ENCODE measurements around the gene DSCAM.
"Not testable (repeated sequence)": the region's sequence is repeated elsewhere in the genome, so short reads cannot be mapped to it uniquely, and the experiment has no call there.

Gene DSCAM

DNA sequence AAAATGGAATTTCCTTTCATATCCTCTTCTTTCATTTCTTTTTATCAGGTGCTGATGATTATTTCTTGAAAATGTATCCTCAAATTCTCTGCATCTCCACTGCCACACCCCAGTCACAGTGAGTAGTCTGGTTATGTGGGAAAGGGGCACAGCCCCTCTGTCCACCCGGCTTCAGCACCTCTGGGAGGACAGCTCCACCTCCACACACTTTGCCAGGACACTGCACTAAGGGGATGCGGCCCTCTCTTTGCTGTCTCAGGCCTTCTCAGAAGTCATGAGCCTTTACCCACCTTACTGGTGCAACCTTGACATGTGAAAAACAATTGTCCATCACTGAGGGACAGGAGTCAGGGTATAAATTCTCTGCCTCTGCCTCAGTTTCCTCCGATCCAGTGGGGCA lies 546.7 kb downstream of the DSCAM start:
- no peak overlapping the region for H3K4me3 ChIP-seq
- H3K27ac ChIP-seq, result no peak overlapping the region

DNA sequence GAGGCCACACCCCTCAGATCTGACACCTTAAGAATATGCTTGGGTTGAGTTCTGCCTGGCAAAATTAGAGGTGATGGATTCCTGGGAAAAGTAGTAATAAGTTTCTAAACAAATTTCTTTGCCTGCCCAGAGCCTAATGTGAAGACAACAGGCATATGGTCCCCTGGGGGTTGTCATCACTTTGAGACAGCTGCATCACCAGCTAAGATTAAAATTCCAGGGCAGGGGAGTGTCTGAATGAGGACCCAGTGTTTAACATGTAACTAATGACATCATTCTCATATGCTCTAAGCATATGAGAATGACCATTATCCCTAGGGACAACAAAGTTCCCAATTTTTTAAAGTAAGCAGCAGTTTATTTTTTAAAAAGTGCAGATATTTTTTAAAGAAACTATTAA lies 547.5 kb downstream of the DSCAM start:
- H3K27ac ChIP-seq, result no peak overlapping the region

DNA sequence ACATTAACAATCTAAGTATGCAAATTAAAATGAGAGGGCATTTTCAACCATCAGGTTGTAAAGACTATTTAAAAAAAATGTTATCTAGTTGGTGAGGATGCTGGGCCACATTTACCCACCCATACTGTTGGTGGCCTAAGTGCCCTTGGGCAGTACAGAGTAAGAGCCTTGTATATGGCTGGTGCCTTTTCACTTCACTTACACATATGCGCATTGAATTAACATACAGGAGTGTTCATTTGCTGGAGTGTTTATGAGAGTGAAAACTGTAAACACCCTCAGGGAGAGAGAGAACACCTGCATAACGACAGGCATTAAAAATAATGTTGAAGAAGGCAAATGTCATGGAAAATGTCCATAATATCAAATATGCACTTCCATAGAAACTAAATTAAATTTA lies 552.6 kb downstream of the DSCAM start:
- H3K27ac ChIP-seq, result no peak overlapping the region

More for the DNA sequence above, 547.5 kb downstream of the DSCAM start:
- no peak overlapping the region for H3K4me3 ChIP-seq

DNA sequence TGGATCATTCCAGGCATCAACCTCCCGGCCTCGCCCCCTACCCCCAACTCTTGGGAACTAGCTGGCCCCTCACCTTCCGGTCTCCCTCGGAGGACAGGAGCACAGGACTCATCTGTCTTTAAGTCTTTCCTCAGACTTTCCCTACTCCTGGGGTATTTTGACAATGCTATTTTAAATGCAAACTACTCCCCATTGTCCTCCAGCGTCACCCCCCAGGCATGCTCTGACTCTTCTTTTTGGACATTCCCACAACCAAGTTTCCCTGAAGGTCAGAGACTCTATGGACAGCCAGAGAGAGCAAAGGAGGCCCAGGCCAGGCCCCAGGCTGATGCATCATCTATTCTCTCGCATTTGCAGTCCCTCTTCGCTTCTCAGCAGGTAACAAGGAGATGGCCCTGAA lies 555.4 kb downstream of the DSCAM start:
- Histone ChIP-seq H3K4me3 (no peak overlapping the region), H3K27ac (no peak overlapping the region)

More for the DNA sequence above, 552.6 kb downstream of the DSCAM start:
- H3K4me3 ChIP-seq, result no peak overlapping the region

DNA sequence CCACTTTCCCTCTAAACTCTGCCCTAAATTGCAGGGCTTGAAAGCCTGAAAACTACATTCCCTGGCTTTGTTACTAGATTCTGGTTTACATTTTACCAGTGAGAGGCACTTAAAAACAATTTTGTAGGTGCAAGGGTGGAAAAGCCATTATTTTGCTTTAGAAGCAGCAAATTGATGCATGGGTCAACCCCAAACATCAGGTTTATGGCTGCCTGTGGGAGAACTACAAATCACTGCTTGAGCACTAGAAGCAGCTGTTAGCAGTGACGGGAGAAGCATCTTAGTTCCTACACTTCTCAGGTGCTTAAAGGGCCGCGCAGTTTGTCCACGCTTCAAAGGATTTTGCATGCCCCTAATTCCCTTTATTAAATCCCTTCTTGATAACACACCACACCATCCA lies 562.5 kb downstream of the DSCAM start:
- H3K4me3 ChIP-seq, result no peak overlapping the region
- H3K27ac ChIP-seq, result no peak overlapping the region

DNA sequence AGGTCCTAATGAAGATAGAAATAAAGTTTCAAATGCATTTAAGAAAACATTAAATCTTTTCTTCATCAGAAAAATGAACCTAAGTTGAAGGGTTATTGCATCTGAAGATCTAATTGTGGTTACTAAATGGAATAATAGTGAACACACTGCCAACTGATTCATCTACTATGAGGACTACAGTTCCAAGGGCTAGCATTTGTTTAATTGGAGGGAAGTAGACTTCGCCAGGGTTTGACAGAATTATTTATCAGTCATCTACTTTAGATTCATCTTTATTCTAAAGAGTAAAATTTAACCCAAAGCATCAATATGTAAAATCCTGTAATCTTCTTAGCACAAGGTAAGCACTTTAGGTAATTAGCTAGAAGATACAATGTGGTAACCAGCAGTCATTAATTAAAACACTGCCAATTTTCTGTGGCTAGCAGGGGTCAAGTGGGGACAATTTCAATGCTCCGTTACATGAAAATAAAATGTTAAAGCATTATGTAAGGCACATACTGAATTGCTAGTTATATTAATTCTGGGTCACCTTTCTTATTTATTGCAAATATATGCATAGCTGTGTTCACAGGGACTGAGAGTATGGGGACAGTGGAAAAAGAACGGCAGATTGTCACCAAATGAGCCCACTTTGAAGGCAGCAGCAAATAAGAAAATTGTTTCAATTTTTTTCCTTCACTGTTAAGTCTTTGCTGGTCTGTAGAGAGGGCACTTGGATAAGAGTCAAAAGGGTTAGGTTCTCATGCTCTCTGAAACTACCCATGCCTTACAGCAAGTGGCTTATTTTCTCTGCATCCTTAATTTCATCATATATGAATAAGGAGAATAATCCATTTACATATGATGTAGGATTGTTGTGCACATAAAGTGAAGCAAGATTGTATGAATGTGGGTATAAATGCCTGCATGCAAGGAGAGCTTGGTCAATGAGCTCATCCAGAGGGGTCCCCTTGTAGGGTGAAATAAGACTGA lies 563.8 kb downstream of the DSCAM start:
- Histone ChIP-seq H3K4me3 (no peak overlapping the region), H3K27ac (no peak overlapping the region)

DNA sequence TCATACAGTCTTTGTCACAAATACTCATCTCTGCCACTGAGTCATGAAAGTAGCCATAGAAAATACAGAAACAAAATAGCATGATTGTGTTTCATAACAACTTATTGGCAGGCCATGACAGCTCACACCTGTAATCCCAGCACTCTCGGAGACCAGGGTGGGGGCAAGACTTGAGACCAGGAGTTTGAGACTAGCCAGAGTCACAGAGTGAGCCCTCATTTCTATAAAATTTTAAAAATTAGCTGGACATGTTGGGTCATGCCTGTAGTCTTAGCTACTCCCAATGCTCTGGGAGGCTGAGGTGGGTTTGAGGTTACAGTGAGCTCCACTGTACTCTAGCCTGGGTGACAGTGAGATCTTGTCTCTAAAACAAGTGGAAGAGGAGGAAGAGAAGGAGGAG lies 568.6 kb downstream of the DSCAM start:
- Histone ChIP-seq H3K27ac (no peak overlapping the region), H3K4me3 (no peak overlapping the region)

DNA sequence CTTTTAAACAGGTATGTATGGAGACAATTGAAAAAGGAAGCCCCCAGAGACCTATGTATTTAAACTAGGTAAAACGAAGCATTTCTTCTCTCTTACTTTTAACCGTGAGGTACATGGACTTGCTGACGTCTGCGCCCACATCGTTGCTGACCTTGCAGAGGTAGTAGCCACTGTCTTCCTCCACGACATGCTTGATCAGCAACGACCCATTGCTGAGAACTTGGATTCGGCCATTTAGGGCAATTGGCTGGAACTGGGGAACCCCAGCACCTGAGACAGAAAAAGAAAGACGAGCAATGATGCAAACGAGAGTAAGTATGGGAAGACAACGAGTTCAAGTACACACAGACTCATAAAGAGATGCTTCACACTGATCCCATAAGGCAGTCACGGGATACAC lies 571.0 kb downstream of the DSCAM start:
- H3K27ac ChIP-seq, result no peak overlapping the region

DNA sequence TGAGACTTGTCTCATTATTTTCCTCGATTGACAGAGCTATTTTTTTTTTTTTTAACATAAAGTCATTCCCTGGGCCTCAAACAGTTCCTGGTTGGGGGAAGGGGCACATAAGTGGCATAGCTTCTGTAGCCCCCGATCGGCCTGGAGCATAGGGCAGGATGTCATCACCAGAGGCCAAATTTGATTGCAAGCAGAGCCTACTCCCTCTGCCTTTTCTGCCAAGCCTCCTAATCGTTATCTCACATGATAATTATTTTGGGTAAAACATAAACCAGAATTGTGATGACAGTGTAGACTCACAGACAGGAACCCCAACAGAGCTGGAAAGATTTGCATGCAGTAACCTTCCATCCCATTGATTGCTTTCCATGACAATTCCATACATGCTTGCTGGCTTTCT lies 574.9 kb downstream of the DSCAM start:
- Histone ChIP-seq H3K27ac (no peak overlapping the region), H3K4me3 (no peak overlapping the region)

More for the DNA sequence above, 571.0 kb downstream of the DSCAM start:
- H3K4me3 ChIP-seq, result no peak overlapping the region

DNA sequence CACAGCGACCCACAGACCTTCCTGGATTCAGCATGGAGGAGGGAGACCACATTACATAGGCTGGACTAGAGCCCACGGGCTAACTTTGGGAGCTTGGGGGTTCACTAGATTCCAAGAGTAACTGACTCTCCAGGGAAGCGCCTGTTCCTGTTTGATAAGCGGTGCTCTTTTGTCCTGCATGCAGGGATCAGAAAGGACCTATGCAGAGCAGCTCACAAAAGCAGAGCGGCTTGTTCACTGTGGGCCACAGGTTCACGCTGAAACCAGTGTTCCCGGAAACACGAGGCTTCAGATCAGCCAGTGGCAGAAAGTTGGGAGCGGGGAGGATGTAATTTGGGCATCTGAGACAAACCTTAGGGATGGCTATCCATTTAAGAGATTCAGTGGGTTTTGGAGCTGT lies 575.8 kb downstream of the DSCAM start:
- Histone ChIP-seq H3K4me3 (no peak overlapping the region), H3K27ac (no peak overlapping the region)

DNA sequence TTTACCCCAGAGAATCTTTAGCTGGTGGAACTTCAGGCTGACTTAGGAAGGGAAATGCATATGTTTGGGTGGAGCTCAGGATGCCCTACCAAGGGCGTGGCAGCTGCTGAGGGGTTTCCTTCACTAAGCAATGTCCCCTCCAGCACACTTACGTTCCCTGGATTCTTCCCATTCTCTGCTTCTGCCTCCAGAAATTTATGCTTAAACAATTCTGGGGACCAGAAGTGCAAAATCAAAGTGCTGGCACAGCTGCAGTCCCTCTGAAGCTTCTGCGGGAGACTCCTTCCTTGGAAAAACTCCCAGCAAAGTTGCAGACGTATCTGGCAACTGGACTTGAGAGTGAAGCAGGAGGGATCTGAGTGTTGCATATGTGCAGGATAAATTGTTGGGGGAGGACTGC lies 576.9 kb downstream of the DSCAM start:
- no peak overlapping the region for H3K27ac ChIP-seq
- no peak overlapping the region for H3K4me3 ChIP-seq

DNA sequence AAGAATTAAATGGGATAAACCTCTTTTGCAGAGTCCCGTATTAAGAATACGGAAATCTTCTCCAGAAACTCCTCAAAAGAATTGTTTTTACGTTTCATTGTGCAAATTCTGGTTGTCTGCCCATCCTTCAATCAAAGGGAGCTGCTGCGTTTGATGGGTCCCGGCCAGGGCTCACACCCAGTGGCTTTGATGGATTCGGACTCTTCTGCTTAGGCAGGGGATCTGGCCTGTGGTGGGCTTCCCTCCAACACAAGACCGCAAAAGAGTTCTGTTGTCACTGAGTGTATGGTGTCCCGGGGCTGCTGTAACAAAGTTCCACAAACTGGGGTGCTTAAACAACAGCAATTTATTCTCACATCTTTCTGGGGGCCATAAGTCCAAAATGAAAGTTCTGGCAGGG lies 577.7 kb downstream of the DSCAM start:
- H3K4me3 ChIP-seq, result no peak overlapping the region
- no peak overlapping the region for H3K27ac ChIP-seq

DNA sequence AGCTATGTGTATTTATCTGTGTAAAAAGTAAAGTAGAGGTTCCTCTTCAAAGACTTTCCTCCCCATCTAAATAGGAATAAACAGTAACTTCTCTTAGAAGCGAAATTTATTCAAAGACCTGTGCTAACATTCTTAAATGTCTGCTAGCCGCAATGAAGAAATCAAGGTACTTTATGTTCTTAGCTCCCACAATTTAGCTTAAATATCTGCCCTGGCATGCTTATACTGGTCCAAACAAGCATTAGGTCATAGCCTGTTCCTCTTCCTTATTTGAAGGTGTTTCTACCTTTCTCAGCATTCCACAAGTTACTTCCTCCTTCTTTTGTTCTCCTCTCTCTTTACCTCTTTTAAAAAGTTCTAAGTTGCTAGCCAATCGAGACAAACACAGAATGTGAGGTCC lies 588.5 kb downstream of the DSCAM start:
- H3K27ac ChIP-seq, H3K4me3 ChIP-seq: not testable (repeated sequence)

DNA sequence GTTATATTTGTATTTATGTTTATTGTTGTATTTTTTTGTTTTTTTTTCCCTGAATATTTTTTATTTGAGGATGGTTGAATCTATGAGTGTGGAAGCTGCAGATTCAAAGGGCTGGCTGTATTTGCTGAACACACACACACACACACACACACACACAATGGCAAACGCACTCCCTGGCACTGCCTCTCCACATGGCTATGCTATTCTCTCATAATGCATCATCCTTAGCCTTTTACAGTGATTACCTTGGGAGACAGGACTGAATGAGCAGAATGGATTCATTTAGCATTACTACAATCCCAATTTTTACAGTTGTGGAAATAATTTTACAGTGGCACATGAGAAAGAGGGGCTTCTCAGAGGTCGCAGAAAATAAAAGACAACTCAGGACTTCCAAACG lies 589.6 kb downstream of the DSCAM start:
- Histone ChIP-seq H3K27ac (no peak overlapping the region), H3K4me3 (no peak overlapping the region)

DNA sequence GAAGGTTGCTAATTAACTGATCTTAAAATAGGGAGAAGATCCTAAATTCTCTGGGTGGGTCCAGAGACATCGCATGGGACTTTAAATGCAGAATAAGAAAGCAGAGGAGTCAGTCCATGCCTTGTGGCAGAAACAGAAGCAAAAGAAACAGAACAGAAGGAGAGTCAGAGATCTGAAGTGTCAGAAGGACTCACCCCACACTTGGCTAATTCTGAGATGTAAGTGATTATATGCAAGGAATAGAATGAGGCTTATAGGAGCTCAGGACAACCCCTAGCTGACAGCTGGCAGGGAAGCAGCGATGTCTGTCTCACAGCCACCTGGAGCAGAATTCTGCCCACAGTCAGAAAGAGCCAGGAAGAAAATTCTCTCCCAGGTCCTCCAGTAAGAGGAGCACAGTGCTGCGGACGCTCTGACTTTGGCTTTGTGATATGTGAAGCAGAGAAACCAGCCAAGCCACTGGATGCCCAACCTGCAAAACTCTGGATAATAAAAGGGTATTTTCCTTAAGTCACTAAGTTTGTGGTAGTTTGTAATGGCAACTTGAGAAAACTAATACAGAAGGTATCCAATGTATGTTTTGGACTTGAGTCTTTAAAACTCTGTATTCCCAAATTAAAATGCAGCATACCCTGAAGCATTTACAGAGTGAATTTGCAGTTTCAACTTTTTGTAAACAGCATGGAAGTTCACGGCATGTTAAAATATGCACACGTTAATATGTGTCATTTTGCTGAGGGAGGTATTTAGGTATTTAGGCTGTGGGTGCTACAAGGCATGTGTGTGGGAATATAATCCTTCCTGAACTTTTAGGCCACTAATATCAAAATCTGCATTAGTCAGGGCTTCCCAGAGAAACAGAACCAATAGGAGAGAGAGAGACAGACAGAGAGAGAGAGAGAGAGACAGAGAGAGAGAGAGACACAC lies 591.2 kb downstream of the DSCAM start:
- Histone ChIP-seq H3K4me3 (no peak overlapping the region), H3K27ac (no peak overlapping the region)

DNA sequence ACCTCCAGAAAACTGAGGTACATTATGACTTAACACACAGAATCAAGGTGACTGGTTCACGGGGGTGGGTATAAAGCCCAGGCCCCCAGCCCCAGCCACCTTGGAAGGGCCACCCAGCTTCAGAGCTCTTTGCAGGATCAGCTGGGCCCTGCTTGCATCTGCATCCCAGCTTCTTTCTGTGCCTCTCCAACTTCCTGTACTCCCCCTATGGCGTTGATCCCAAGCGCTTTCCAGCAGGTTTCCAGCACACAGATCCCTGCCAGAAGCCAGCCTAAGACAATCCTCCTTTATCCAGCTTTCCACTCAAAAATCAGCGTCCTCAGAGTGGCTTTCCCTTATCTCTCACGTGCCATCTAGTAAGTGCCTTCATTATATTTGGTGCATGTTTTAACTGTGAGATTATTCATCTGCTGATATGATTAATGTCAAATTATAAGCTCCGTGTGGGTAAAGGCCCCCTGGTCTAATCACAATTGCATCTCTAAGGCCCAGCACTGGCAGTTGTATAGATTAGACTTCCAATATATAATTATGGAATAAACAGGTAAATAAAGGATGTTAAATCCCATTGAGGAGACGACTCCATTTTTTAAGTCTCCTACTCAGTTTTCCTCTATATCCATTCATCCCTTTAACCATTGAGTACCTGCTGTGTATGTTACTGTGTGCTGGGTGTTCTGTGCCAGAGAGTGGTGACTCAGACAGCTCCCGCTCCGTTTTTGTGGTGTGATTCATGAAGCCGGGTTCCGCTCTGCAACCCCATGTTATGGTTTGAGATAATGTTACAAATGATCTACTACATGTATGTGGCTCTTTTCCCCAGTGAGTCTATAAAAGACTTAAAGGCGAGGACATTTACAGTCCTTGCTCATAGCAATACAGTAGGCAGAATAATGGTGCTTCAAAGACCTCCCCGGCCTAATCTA lies 592.2 kb downstream of the DSCAM start:
- H3K27ac ChIP-seq, result no peak overlapping the region
- H3K4me3 ChIP-seq, result no peak overlapping the region

DNA sequence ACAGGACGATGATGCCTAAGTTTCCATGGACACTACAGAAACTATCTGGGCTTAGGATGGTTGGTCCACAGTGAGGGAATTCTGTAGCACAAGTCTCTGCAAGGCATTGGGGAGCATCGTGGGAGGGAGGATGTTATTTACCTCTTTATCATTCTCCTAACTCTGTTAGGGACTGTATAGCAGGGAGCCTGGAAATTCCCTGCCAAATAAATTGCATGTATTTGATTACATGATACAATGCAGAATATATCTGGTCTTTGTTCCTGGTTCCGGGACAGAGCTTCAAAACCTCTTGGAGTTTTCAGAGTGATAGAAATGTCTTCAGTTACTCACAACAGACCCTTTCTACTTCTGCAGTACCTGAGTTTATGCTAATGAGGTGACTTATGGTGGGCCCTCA lies 593.8 kb downstream of the DSCAM start:
- no peak overlapping the region for H3K27ac ChIP-seq
- H3K4me3 ChIP-seq, result no peak overlapping the region

DNA sequence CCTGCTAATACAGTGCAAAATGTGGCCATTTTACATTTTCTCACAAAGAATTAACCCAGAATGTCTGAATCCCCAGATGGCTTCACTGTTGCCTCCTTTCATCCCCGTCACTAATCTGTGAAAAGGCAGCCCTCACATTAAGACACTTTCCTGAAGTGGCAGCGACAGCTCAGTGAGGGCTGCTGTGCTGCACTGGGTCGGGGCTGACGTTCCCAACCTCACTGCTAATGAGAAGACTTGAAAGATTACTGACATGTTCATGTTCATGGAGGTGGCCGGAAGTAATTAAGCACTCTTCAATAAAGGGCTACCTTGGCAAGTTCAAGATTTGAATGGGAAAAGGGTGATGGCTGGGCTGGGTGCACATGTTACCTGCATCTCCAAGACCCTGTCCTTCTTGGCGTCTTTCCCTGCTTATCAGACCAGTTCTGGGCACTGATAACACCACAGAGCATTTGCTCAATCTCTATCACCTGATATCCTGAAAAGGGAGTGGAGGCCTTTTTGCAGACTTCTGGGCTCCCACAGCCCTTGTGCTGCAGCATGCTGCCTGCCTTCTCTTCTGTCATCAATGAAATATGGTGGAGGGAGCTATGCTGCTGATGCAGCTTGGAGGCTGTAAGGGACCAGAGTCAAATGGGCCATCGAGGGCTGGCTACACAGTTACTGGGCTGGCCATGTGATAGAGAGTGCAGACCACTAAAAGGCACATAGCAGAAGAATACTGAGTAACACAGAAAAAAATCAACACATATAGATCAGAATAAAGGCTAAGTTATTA lies 596.3 kb downstream of the DSCAM start:
- H3K4me3 ChIP-seq, result no peak overlapping the region
- no peak overlapping the region for H3K27ac ChIP-seq

DNA sequence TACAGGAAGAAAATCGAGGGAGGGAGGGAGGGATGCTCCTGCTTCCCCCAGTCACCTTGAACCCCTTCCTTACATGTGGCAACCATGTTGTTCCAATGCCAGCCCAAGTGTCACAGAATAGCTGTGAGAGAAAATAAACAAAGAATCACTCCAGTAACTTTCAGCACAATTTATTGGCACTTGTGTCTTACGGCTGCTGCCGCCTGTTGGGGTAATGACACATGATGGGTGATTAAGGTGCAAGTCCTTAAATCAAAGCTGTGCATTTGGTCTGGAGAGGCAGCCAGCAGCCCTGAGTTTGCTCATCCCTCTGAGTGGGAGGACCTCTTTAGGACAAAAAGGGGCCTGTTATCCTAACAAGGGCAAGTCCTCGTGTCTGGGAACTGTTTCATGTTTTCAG lies 602.0 kb downstream of the DSCAM start:
- Histone ChIP-seq H3K27ac (no peak overlapping the region), H3K4me3 (no peak overlapping the region)
